ENCODE data around the gene BTBD18.

The BTBD18 gene

GRCh38 chr11:57775491-57775890 is 23.9 kb upstream of the BTBD18 start:
- DNase-seq: no peak

- no peak for DNase-seq
Measured at GRCh38 chr11:57773026-57773598, 21.5 kb upstream of the BTBD18 start.

- DNase-seq: no peak
Measured at GRCh38 chr11:57772562-57772961, 20.9 kb upstream of the BTBD18 start.

- no peak for DNase-seq
Measured at GRCh38 chr11:57771365-57771764, 19.7 kb upstream of the BTBD18 start.

GRCh38 chr11:57770793-57771192 is 19.2 kb upstream of the BTBD18 start:
- no peak for DNase-seq

GRCh38 chr11:57764972-57765371 is 13.4 kb upstream of the BTBD18 start:
- no peak for DNase-seq

- DNase-seq: no peak
Measured at GRCh38 chr11:57764566-57764965, 12.9 kb upstream of the BTBD18 start.

- no peak for DNase-seq
Measured at GRCh38 chr11:57764021-57764420, 12.4 kb upstream of the BTBD18 start.

- no peak for DNase-seq
Measured at GRCh38 chr11:57763568-57763967, 11.9 kb upstream of the BTBD18 start.

- DNase-seq: no peak
Measured at GRCh38 chr11:57762235-57762861, 10.7 kb upstream of the BTBD18 start.

GRCh38 chr11:57761301-57762234 is 9.9 kb upstream of the BTBD18 start, which contains the start of gene CTNND1:
CTNND1 (plus strand) TSS chr11:57761802; CDS start chr11:57791479, 29,677 bp downstream.
- peak; percentile 10 for DNase-seq

GRCh38 chr11:57758174-57758573 is 6.6 kb upstream of the BTBD18 start:
- DNase-seq: no peak

GRCh38 chr11:57752954-57753353 is 1.3 kb upstream of the BTBD18 start:
- DNase-seq: no peak

GRCh38 chr11:57751176-57751575 is 443 bp downstream of the BTBD18 start:
- DNase-seq: no peak

GRCh38 chr11:57746920-57747319 is 4.7 kb downstream of the BTBD18 start:
- DNase-seq: no peak

GRCh38 chr11:57745206-57745605 is 6.4 kb downstream of the BTBD18 start:
- no peak for DNase-seq

- DNase-seq: no peak
Measured at GRCh38 chr11:57744357-57744756, 7.3 kb downstream of the BTBD18 start.

GRCh38 chr11:57742087-57742452 is 9.5 kb downstream of the BTBD18 start:
- DNase-seq: no peak

GRCh38 chr11:57741132-57742086 is 10.2 kb downstream of the BTBD18 start, which contains the start of gene SELENOH:
SELENOH (plus strand) TSS chr11:57741491; CDS start chr11:57741596, 105 bp downstream.
- peak; percentile 94 for DNase-seq

GRCh38 chr11:57735619-57736298 is 15.9 kb downstream of the BTBD18 start:
- DNase-seq: no peak

- no peak for DNase-seq
Measured at GRCh38 chr11:57732661-57733060, 19.0 kb downstream of the BTBD18 start.

GRCh38 chr11:57729479-57729878 is 22.1 kb downstream of the BTBD18 start:
- DNase-seq: no peak
